Activated T-cell treated with anti-CD3 and anti-CD28 coated beads, Interleukin-2, amount 50 U/mL, for 24 hours (primary cell): ENCODE measurements around the gene SORBS2.

ENCODE experiments used
- DNase-seq: peaks from one replicate; pipeline ENCODE4 v3.0.0-alpha.2; 2020
- H3K27ac Mint-ChIP-seq: 2 replicates; pipeline ENCODE4 v1.8.0; 2020; ENCODE audit warnings: mild to moderate bottlenecking, mixed read lengths
- H3K27me3 Mint-ChIP-seq: 2 replicates; pipeline ENCODE4 v1.8.0; 2020; ENCODE audit warnings: mixed read lengths
- H3K36me3 Mint-ChIP-seq: 2 replicates; pipeline ENCODE4 v1.8.0; 2020; ENCODE audit warnings: low read depth, mixed read lengths
- H3K4me1 Mint-ChIP-seq: 2 replicates; pipeline ENCODE4 v1.8.0; 2020; ENCODE audit warnings: low read depth, mixed read lengths
- H3K4me3 Mint-ChIP-seq: 2 replicates; pipeline ENCODE4 v1.8.0; 2020; ENCODE audit warnings: mild to moderate bottlenecking, moderate library complexity, mixed read lengths
- H3K9me3 Mint-ChIP-seq: 2 replicates; pipeline ENCODE4 v1.8.0; 2020; ENCODE audit warnings: mixed read lengths

SORBS2 gene

GRCh38 chr4:185800266-185800945 is 11.6 kb downstream of the SORBS2 start:
- no peak overlapping the region for H3K4me3 Mint-ChIP-seq
- no peak overlapping the region for H3K27ac Mint-ChIP-seq
- H3K9me3 Mint-ChIP-seq, result no peaks in the 10 kb centered on the region
- no peaks in the 10 kb centered on the region for H3K36me3 Mint-ChIP-seq
- no peaks in the 10 kb centered on the region for H3K27me3 Mint-ChIP-seq
- H3K4me1 Mint-ChIP-seq, result no peaks in the 10 kb centered on the region
- no peak for DNase-seq

GRCh38 chr4:185799442-185799841 is 12.6 kb downstream of the SORBS2 start:
- Mint-ChIP-seq H3K4me1 (no peaks in the 10 kb centered on the region), H3K4me3 (no peak overlapping the region), H3K27me3 (no peaks in the 10 kb centered on the region), H3K9me3 (no peaks in the 10 kb centered on the region), H3K27ac (no peak overlapping the region), H3K36me3 (no peaks in the 10 kb centered on the region)
- no peak for DNase-seq

DNA sequence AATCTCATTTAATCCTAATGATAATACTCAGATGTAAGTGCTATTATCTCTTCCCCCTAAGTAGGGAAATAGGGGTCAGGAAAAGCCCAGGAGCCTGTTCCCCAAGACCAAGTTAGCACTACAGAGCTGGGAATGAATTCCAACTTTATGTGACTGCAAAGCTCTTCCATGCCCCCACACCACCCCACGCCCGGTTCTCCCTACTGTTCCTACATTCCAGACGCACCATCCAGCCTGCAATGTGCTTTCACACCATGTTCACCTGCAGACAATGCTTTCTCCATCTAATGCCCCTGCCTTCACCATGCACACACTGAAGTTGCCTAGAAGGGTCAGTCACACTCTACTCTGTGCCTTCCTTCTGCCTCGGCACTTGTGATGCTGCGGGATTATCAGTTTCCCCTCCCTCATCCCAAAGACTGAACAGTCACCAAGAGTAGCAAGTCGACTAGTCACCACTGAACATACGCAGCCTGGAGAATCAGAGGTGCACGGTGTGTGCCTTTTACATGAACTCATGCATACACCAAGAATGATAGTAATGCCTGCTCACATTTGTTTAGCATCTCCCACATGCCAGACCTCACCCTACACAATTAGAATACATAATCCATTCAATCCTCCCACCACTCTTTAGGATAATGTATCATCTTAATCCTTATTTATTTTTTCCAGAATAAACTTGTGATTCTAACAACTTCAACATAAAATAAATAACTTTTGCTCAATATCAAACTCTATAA is 14.2 kb downstream of the SORBS2 start:
- no peak overlapping the region for H3K27ac Mint-ChIP-seq
- no peaks in the 10 kb centered on the region for H3K4me1 Mint-ChIP-seq
- no peaks in the 10 kb centered on the region for H3K27me3 Mint-ChIP-seq
- H3K36me3 Mint-ChIP-seq, result no peaks in the 10 kb centered on the region
- no peak overlapping the region for H3K4me3 Mint-ChIP-seq
- no peaks in the 10 kb centered on the region for H3K9me3 Mint-ChIP-seq
- DNase-seq, result no peak

- no peaks in the 10 kb centered on the region for H3K36me3 Mint-ChIP-seq
- no peak overlapping the region for H3K4me3 Mint-ChIP-seq
- no peak for DNase-seq
- no peaks in the 10 kb centered on the region for H3K9me3 Mint-ChIP-seq
- no peaks in the 10 kb centered on the region for H3K4me1 Mint-ChIP-seq
- no peak overlapping the region for H3K27ac Mint-ChIP-seq
- no peaks in the 10 kb centered on the region for H3K27me3 Mint-ChIP-seq
These were observed 15.0 kb downstream of the SORBS2 start for GRCh38 chr4:185797018-185797417.

- Mint-ChIP-seq H3K4me1 (no peaks in the 10 kb centered on the region), H3K9me3 (no peaks in the 10 kb centered on the region), H3K4me3 (no peak overlapping the region), H3K36me3 (no peaks in the 10 kb centered on the region), H3K27me3 (no peaks in the 10 kb centered on the region), H3K27ac (no peak overlapping the region)
- DNase-seq, result no peak
These were observed 15.8 kb downstream of the SORBS2 start for GRCh38 chr4:185796176-185796575.

DNA sequence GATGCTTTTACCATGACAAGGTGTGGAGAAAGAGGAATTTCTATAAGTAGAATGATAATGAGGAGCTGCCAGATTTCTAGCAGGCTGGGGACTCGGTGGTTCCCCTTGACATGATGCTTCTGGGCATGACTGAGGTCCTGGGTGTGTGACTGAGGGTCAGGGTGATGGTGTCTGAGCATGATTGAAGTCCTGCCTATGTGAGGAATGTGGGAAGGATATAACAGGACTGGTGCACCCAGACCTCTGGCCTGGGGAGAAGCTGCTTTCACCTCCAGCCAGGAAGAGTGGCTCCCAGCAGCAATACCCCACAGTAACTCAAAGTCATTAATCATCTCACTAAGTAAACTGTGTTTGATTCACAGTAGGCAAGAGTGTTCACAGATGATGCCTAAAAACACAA is 17.4 kb downstream of the SORBS2 start:
- no peaks in the 10 kb centered on the region for H3K4me1 Mint-ChIP-seq
- no peak overlapping the region for H3K27ac Mint-ChIP-seq
- no peaks in the 10 kb centered on the region for H3K36me3 Mint-ChIP-seq
- no peaks in the 10 kb centered on the region for H3K9me3 Mint-ChIP-seq
- no peak overlapping the region for H3K4me3 Mint-ChIP-seq
- H3K27me3 Mint-ChIP-seq, result no peaks in the 10 kb centered on the region
- DNase-seq, result no peak

GRCh38 chr4:185793716-185794115 is 18.3 kb downstream of the SORBS2 start:
- Mint-ChIP-seq H3K9me3 (no peaks in the 10 kb centered on the region), H3K27me3 (no peaks in the 10 kb centered on the region), H3K4me1 (no peaks in the 10 kb centered on the region), H3K36me3 (no peaks in the 10 kb centered on the region), H3K27ac (no peak overlapping the region), H3K4me3 (no peak overlapping the region)
- no peak for DNase-seq

DNA sequence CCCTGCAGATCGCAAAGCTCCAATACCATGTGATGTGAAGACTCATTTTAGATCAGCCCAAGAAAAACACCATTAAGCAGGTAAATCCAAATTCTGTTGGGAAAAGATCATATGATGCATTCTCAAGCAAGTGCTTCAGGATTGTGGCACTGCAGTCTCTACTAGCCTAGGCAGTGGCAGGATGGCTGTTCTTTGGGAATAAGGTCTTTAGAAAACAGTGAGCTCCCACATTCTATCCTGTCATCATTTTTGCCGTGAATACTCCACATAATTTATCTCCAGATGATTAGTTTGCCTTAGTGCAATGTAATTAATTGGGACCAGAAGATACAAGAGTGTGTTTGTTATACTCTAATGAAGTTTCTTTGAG is 18.9 kb downstream of the SORBS2 start:
- H3K4me3 Mint-ChIP-seq, result no peak overlapping the region
- H3K27ac Mint-ChIP-seq, result no peak overlapping the region
- DNase-seq, result no peak
- no peaks in the 10 kb centered on the region for H3K27me3 Mint-ChIP-seq
- peaks cover under 1% of the 10 kb centered on the region for H3K4me1 Mint-ChIP-seq
- no peaks in the 10 kb centered on the region for H3K36me3 Mint-ChIP-seq
- no peaks in the 10 kb centered on the region for H3K9me3 Mint-ChIP-seq

DNA sequence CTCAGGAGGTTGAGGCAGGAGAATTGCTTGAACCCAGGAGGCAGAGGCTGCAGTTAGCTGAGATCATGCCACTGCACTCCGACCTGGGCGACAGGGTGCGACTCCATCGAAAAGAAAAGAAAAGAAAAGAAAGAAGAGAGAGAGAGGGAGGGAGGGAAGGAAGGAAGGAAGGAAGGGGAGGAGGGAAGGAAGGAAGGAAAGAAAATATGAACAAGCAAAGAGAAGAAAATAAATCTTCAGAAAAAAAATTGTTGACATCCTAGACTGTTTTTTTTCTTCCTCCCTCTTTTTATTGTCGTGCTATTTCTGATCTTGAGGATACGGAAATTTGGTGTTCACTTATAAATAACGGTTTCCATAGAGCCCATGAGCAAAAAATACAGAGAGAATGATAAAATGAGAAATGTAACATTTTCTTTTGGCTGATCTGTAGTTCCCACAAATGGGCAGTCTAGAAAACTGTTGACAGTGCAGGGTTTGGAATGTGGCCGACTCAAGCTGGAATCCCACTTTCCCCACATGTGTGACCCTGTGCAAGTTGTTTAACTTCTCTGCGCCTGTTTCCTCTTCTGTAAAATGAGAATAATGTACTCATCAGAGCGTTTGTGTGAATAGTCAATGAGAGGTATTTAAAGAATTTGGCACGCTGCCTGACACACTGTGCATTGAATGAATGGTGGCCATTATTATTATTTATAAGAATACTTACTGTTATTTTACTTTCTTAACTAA is 19.4 kb downstream of the SORBS2 start:
- no peaks in the 10 kb centered on the region for H3K36me3 Mint-ChIP-seq
- H3K4me1 Mint-ChIP-seq, result peaks cover 1% of the 10 kb centered on the region
- DNase-seq, result no peak
- H3K4me3 Mint-ChIP-seq, result no peak overlapping the region
- no peaks in the 10 kb centered on the region for H3K27me3 Mint-ChIP-seq
- H3K9me3 Mint-ChIP-seq, result no peaks in the 10 kb centered on the region
- H3K27ac Mint-ChIP-seq, result no peak overlapping the region

DNA sequence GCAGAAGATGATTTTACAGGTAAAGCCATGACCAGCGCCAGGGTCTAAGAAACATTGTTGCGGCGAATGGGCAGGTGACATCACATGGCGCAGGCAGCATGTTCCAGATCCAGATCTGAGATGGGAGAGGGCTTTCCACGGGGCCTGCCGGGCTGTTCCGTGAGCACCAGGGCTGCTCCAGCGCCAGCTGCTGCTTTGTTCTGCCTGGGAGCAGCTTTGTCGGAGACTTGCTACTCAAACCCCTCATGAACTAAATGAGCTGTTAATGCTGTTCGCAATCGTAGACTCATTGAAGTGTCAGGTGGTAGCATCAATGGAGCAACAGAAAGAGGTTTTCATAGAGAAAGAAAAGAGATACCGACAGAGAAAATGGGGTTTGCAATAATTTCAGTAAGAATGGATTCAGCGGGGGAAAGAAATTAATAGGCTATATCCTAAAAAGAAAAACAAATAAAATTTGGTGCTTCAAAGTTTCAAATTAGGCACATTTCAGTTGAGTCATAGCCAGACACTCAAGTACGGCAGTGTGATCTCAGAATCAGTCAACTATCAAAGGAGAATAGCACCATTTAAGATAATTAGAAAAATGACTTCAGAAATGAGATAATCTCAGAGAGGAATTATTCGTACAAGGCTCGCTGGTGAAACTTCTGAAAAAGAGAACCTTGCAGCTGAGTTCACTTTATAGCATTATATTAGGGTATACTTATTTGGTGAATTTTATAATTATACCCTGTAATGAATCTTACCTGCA is 23.9 kb downstream of the SORBS2 start:
- H3K27me3 Mint-ChIP-seq, result no peaks in the 10 kb centered on the region
- H3K4me3 Mint-ChIP-seq, result no peak overlapping the region
- H3K9me3 Mint-ChIP-seq, result no peaks in the 10 kb centered on the region
- H3K36me3 Mint-ChIP-seq, result no peaks in the 10 kb centered on the region
- H3K27ac Mint-ChIP-seq, result no peak overlapping the region
- no peak for DNase-seq
- H3K4me1 Mint-ChIP-seq, result peaks cover 1% of the 10 kb centered on the region

DNA sequence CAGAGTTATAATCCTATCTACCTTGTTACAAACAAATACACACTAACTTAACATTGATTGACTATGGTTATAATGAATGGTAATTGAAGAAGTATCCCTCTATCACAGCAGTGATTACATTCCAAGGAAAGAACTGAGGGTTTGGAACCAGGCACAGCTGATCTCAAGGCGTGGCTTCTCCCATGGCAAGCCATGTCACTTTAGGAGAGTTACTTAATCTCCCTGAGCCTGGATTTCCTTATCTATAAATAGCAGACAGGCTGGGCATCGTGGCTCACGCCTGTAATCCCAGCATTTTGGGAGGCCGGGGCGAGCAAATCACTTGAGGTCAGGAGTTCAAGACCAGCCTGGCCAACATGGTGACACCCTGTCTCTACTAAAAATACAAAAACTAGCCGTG is 25.6 kb downstream of the SORBS2 start:
- no peak for DNase-seq
- no peaks in the 10 kb centered on the region for H3K36me3 Mint-ChIP-seq
- H3K27ac Mint-ChIP-seq, result no peak overlapping the region
- H3K9me3 Mint-ChIP-seq, result no peaks in the 10 kb centered on the region
- no peak overlapping the region for H3K4me3 Mint-ChIP-seq
- H3K27me3 Mint-ChIP-seq, result peaks cover 3% of the 10 kb centered on the region
- H3K4me1 Mint-ChIP-seq, result peaks cover 1% of the 10 kb centered on the region

GRCh38 chr4:185783574-185783973 is 28.4 kb downstream of the SORBS2 start:
- no peak for DNase-seq
- Mint-ChIP-seq H3K4me1 (peaks cover 1% of the 10 kb centered on the region), H3K27ac (no peak overlapping the region), H3K4me3 (no peak overlapping the region), H3K9me3 (no peaks in the 10 kb centered on the region), H3K36me3 (no peaks in the 10 kb centered on the region), H3K27me3 (peaks cover 3% of the 10 kb centered on the region)

DNA sequence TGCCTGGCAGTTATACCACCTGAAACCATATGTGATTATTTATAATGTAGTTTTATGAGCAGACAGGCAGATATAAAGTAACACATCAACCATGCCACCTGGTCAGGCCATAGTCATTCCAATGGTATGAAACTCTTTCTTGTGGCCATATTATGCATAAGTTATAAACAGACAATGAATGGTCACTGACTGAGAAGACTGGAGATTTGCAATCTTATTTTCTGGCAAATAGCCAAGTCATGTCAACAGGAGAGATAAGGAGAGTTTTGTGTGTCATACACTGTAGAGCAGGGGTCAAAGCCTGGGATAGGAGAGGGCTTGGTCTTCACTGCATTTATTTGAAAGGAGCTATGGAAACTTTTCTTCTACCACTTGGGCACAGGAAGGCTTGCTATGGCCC is 29.5 kb downstream of the SORBS2 start:
- no peaks in the 10 kb centered on the region for H3K4me1 Mint-ChIP-seq
- H3K27ac Mint-ChIP-seq, result no peak overlapping the region
- no peak for DNase-seq
- H3K27me3 Mint-ChIP-seq, result peaks cover 3% of the 10 kb centered on the region
- no peaks in the 10 kb centered on the region for H3K9me3 Mint-ChIP-seq
- no peak overlapping the region for H3K4me3 Mint-ChIP-seq
- H3K36me3 Mint-ChIP-seq, result no peaks in the 10 kb centered on the region

GRCh38 chr4:185781555-185782215 is 30.3 kb downstream of the SORBS2 start:
- H3K4me3 Mint-ChIP-seq, result no peak overlapping the region
- H3K4me1 Mint-ChIP-seq, result no peaks in the 10 kb centered on the region
- DNase-seq, result no peak
- H3K36me3 Mint-ChIP-seq, result no peaks in the 10 kb centered on the region
- no peak overlapping the region for H3K27ac Mint-ChIP-seq
- H3K9me3 Mint-ChIP-seq, result no peaks in the 10 kb centered on the region
- H3K27me3 Mint-ChIP-seq, result peaks cover 3% of the 10 kb centered on the region
